Neural cell (in vitro differentiated cells): ENCODE results near the gene ATP11A. TPM values are rescaled to one million over a fixed set of nuclear protein-coding genes. Genes with fewer than 3 reads are reported as not detected.

Experiments used
- polyA plus RNA-seq: library from polyadenylated mRNA; depleted of rRNA; stranded (reverse); fragments of >200 nt; gene quantifications from 2 replicates; pipeline ENCODE4 v1.2.3, GENCODE V29; 2014

Gene ATP11A
- polyA plus RNA-seq, 1 donor from 2014 or later, result 3.0 TPM

Other genes starting within 250 kb of the ATP11A start
- 20.3 and 29.2 TPM in 2 replicates for gene TUBGCP3, start 101.9 kb upstream of the ATP11A start, polyA plus RNA-seq